Skeletal muscle satellite cell (primary cell): ENCODE data around the gene SLC25A38.
"Not testable (repeated sequence)": the region's sequence is repeated elsewhere in the genome, so short reads cannot be mapped to it uniquely, and the experiment has no call there.

Experiments
- H3K27me3 ChIP-seq: 2 replicates; pipeline ENCODE4 v1.7.0; 2013; ENCODE audit warnings: low read length; ENCODE audit not compliant: control insufficient read depth, insufficient read depth
- H3K36me3 ChIP-seq: 2 replicates; pipeline ENCODE4 v1.7.0; 2013; ENCODE audit warnings: mild to moderate bottlenecking, control low read depth, low read length; ENCODE audit not compliant: insufficient read depth
- H3K4me1 ChIP-seq: 2 replicates; pipeline ENCODE4 v1.7.0; 2013; ENCODE audit warnings: low read length; ENCODE audit not compliant: control insufficient read depth, insufficient read depth
- H3K4me2 ChIP-seq: 2 replicates; pipeline ENCODE4 v1.7.0; 2013; ENCODE audit warnings: mild to moderate bottlenecking, low read length
- H3K4me3 ChIP-seq: 2 replicates; pipeline ENCODE4 v1.7.0; 2013; ENCODE audit warnings: low read length
- H3K9ac ChIP-seq: 2 replicates; pipeline ENCODE4 v1.7.0; 2013; ENCODE audit warnings: mild to moderate bottlenecking, low read depth, low read length, moderate library complexity
- H3K9me3 ChIP-seq: replicated peaks from 2 replicates; pipeline ENCODE4 v1.7.0; 2013; ENCODE audit warnings: mild to moderate bottlenecking, control low read depth, low read length

SLC25A38 gene

DNA sequence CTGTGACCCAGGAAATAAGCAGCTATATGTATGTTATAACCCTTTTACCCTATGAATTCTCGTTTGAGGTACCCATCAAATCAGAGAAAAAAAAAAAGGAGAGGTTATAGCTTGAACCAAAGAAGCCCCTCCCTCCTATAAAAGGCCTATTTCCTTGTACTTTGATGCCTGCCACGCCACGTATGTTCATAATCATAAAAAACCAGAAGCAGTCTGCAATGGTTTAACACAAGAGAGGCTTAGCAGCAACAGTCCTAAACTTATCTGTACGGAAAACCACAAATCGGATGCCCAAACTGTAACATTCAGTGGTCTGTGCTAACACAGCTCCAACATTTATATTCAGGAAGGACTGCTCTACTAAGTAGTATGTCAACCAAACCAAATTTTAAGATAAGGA lies 32.5 kb upstream of the SLC25A38 start:
- H3K4me3 ChIP-seq = no peak overlapping the region
- no peak overlapping the region for H3K9ac ChIP-seq
- peaks cover 4% of the 10 kb centered on the region for H3K27me3 ChIP-seq
- no peak overlapping the region for H3K4me2 ChIP-seq
- H3K9me3 ChIP-seq = no peaks in the 10 kb centered on the region
- H3K4me1 ChIP-seq = no peaks in the 10 kb centered on the region
- no peaks in the 10 kb centered on the region for H3K36me3 ChIP-seq

DNA sequence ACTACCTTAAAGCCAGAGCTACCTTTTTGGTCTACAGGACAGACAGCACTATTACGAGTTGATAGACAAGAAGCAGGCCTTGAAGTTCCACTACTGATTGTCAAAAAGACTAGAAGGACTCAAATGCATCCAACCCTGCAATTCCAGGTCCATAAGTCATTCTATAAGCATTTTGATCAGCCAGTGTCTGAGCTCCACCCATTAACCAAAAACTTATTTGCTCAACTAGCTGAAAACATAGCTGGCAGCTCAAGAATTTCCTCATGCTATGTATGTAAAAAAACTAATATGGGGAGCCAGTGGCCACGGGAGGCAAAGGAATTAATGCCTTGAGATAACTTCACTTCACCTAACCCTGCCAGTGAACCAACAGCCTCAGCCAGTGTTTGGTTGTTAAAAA lies 32.0 kb upstream of the SLC25A38 start:
- H3K27me3 ChIP-seq, H3K4me1 ChIP-seq, H3K36me3 ChIP-seq, H3K9me3 ChIP-seq, H3K4me2 ChIP-seq, H3K4me3 ChIP-seq, H3K9ac ChIP-seq: not testable (repeated sequence)

- H3K4me1 ChIP-seq, H3K4me2 ChIP-seq, H3K4me3 ChIP-seq, H3K9me3 ChIP-seq, H3K27me3 ChIP-seq, H3K36me3 ChIP-seq, H3K9ac ChIP-seq: not testable (repeated sequence)
These were observed 29.8 kb upstream of the SLC25A38 start for GRCh38 chr3:39353168-39353927.

- no peaks in the 10 kb centered on the region for H3K4me1 ChIP-seq
- H3K4me2 ChIP-seq = no peak overlapping the region
- H3K4me3 ChIP-seq = no peak overlapping the region
- peaks cover 7% of the 10 kb centered on the region for H3K27me3 ChIP-seq
- H3K9ac ChIP-seq = no peak overlapping the region
- no peaks in the 10 kb centered on the region for H3K36me3 ChIP-seq
- H3K9me3 ChIP-seq = no peaks in the 10 kb centered on the region
These were observed 24.8 kb upstream of the SLC25A38 start for GRCh38 chr3:39358333-39358732.

GRCh38 chr3:39361252-39361927 lies 21.8 kb upstream of the SLC25A38 start:
- H3K9me3 ChIP-seq = no peaks in the 10 kb centered on the region
- H3K9ac ChIP-seq = no peak overlapping the region
- H3K27me3 ChIP-seq = peaks cover 3% of the 10 kb centered on the region
- H3K4me2 ChIP-seq = no peak overlapping the region
- no peaks in the 10 kb centered on the region for H3K4me1 ChIP-seq
- no peaks in the 10 kb centered on the region for H3K36me3 ChIP-seq
- no peak overlapping the region for H3K4me3 ChIP-seq

- Histone ChIP-seq H3K4me3 (no peak overlapping the region), H3K9ac (no peak overlapping the region), H3K9me3 (no peaks in the 10 kb centered on the region), H3K36me3 (no peaks in the 10 kb centered on the region), H3K4me1 (no peaks in the 10 kb centered on the region), H3K27me3 (peaks cover 3% of the 10 kb centered on the region), H3K4me2 (no peak overlapping the region)
These were observed 21.0 kb upstream of the SLC25A38 start for GRCh38 chr3:39362192-39362591.

GRCh38 chr3:39362812-39363211 lies 20.4 kb upstream of the SLC25A38 start:
- no peak overlapping the region for H3K4me3 ChIP-seq
- H3K4me1 ChIP-seq = no peaks in the 10 kb centered on the region
- H3K27me3 ChIP-seq = peaks cover 3% of the 10 kb centered on the region
- no peak overlapping the region for H3K9ac ChIP-seq
- no peaks in the 10 kb centered on the region for H3K36me3 ChIP-seq
- H3K4me2 ChIP-seq = no peak overlapping the region
- H3K9me3 ChIP-seq = no peaks in the 10 kb centered on the region

GRCh38 chr3:39370450-39370849 lies 12.7 kb upstream of the SLC25A38 start:
- H3K36me3 ChIP-seq, H3K4me2 ChIP-seq, H3K27me3 ChIP-seq, H3K9me3 ChIP-seq, H3K9ac ChIP-seq, H3K4me3 ChIP-seq, H3K4me1 ChIP-seq: not testable (repeated sequence)

DNA sequence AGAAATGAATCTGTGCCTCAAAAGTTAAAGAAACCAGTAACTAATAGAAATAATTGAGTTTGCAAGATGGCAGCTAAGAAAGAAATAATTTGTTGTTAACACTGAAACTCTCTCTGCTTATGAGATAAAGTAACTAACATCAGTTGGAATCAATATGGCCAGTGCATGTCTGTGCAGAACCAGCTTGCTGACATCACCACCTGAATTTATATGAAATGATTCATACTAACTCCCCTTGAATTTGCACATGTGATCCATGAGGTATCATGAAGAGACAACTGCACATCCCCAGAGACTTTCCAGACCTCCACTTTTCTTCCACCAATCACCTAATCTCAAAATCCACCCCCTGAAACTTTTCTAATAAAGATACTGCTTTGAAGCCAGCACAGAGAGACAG lies 10.3 kb upstream of the SLC25A38 start:
- Histone ChIP-seq H3K4me1 (no peaks in the 10 kb centered on the region), H3K4me2 (no peak overlapping the region), H3K9me3 (no peaks in the 10 kb centered on the region), H3K9ac (no peak overlapping the region), H3K36me3 (no peaks in the 10 kb centered on the region), H3K27me3 (peaks cover 7% of the 10 kb centered on the region), H3K4me3 (no peak overlapping the region)

DNA sequence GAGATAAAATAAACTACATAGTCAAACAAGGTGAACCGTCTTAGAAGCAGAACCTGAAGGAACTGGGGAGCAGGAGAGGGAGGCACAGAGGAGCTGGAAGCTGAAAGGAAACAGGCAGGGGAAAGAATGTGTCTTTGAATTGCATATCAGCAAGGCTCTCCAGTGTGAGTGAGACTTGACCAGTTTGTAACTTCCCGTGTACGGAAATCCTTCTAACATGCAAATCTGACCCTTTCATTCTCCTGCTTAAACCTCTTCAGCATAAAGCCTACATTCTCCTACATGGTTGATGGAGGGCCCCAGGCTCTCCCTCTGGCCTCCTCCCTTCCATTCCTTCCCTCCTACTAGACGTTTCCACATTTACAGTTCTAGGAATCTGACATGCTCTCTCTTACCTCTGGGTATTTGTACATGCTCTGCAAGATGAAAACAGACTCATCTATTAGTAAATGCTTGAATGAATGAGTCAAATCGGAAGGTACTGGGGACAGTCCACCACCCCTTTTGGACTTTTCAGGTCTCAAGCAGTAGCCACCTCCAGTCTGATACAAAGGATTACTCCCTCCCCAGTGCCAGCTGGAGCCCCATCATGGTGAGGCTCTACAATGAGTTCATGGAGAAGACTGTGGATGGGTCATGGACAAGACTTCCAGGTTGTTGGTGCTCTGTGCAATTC lies 6.1 kb upstream of the SLC25A38 start:
- Histone ChIP-seq H3K4me3 (no peak overlapping the region), H3K9ac (no peak overlapping the region), H3K4me1 (no peaks in the 10 kb centered on the region), H3K36me3 (no peaks in the 10 kb centered on the region), H3K27me3 (peaks cover 9% of the 10 kb centered on the region), H3K4me2 (no peak overlapping the region), H3K9me3 (no peaks in the 10 kb centered on the region)

GRCh38 chr3:39378088-39378487 lies 5.1 kb upstream of the SLC25A38 start:
- Histone ChIP-seq H3K4me3 (no peak overlapping the region), H3K27me3 (peaks cover 8% of the 10 kb centered on the region)

More at GRCh38 chr3:39378088-39378487, 5.1 kb upstream of the SLC25A38 start:
- H3K4me1 ChIP-seq = peaks cover 3% of the 10 kb centered on the region
- H3K9me3 ChIP-seq = no peaks in the 10 kb centered on the region
- H3K4me2 ChIP-seq = no peak overlapping the region
- no peak overlapping the region for H3K9ac ChIP-seq
- H3K36me3 ChIP-seq = no peaks in the 10 kb centered on the region
